H1 (cell line): Measurements from ENCODE around the gene APOA1. TPM values are rescaled to one million over a fixed set of nuclear protein-coding genes. Genes with fewer than 3 reads are reported as not detected.

Source experiments
- CTCF ChIA-PET: fragments of 300-600 bp; sonication (Branson Sonifier 250); formaldehyde crosslinking; loops from one replicate; lab custom pipeline; 2021; ENCODE audit not compliant: partially characterized antibody; lab: Charles Lee
- POLR2A ChIA-PET: fragments of 300-600 bp; sonication (Branson Sonifier 250); formaldehyde crosslinking; loops from one replicate; lab custom pipeline; 2021; ENCODE audit warnings: inconsistent platforms; ENCODE audit not compliant: partially characterized antibody; lab: Charles Lee
- DNase-seq, 2 experiments: peaks; one replicate each; pipeline versions ENCODE4 v3.0.0 to v3.0.0-alpha.2; 2010 to 2022; ENCODE audit warnings: low spot score in 2 of 2, low read depth in 1 of 2, mixed read lengths in 1 of 2
- FAIRE-seq: peaks from 2 replicates; lab custom pipeline; 2011; peaks lifted over from hg19 to GRCh38; lab: Jason Lieb, UNC
- H2AFZ ChIP-seq: 2 replicates; pipeline ENCODE4 v1.8.1; 2012; ENCODE audit warnings: low read length, inconsistent platforms
- H2AK5ac ChIP-seq: 2 replicates; pipeline ENCODE4 v1.6.1; 2013; ENCODE audit warnings: low read depth, low read length
- H2BK120ac ChIP-seq: replicated peaks from 2 replicates; pipeline ENCODE3; 2013; ENCODE audit warnings: low read depth, low read length, inconsistent platforms
- H2BK12ac ChIP-seq: 2 replicates; pipeline ENCODE4 v1.6.1; 2013; ENCODE audit warnings: low read depth, low read length
- H2BK15ac ChIP-seq: 2 replicates; pipeline ENCODE4 v1.6.1; 2013; ENCODE audit warnings: low read length
- H2BK20ac ChIP-seq: 2 replicates; pipeline ENCODE4 v1.6.1; 2013; ENCODE audit warnings: low read length
- H2BK5ac ChIP-seq: 2 replicates; pipeline ENCODE4 v1.6.1; 2013; ENCODE audit warnings: low read depth, low read length
- H3K14ac ChIP-seq: 2 replicates; pipeline ENCODE4 v1.6.1; 2013; ENCODE audit warnings: inconsistent platforms; ENCODE audit not compliant: insufficient read length
- H3K18ac ChIP-seq: 2 replicates; pipeline ENCODE4 v1.6.1; 2013; ENCODE audit warnings: low read length; ENCODE audit errors: extremely low read depth
- H3K23ac ChIP-seq: 2 replicates; pipeline ENCODE4 v1.6.1; 2013; ENCODE audit warnings: inconsistent platforms; ENCODE audit not compliant: insufficient read length
- H3K23me2 ChIP-seq: 2 replicates; pipeline ENCODE4 v1.6.1; 2013; ENCODE audit warnings: low read depth, low read length
- H3K27ac ChIP-seq: 2 replicates; pipeline ENCODE4 v1.6.1; 2011; ENCODE audit warnings: low read depth, low read length, inconsistent platforms
- H3K27me3 ChIP-seq, 4 experiments: replicated peaks in 1 of 4; 1 replicate in 1 of 4; 2 replicates in 3 of 4; pipeline versions ENCODE4 v1.6.1 to v1.8.1; 2011 to 2013; ENCODE audit warnings: low read length in 3 of 4, mild to moderate bottlenecking in 3 of 4, inconsistent platforms in 2 of 4, mixed read lengths in 2 of 4, moderate library complexity in 1 of 4; ENCODE audit not compliant: control insufficient read depth in 3 of 4, insufficient read depth in 3 of 4; ENCODE audit errors: extremely low read depth in 1 of 4
- H3K36me3 ChIP-seq, 4 experiments: 2 replicates each; pipeline versions ENCODE4 v1.6.1 to v1.8.1; 2011 to 2013; ENCODE audit warnings: mild to moderate bottlenecking in 4 of 4, low read length in 3 of 4, moderate library complexity in 2 of 4, control low read depth in 1 of 4, inconsistent platforms in 1 of 4; ENCODE audit not compliant: insufficient read depth in 4 of 4, control insufficient read depth in 2 of 4
- H3K4ac ChIP-seq: replicated peaks from 2 replicates; pipeline ENCODE3; 2013; ENCODE audit warnings: low read length, low read depth, mixed read lengths, inconsistent platforms; ENCODE audit not compliant: insufficient read length
- H3K4me1 ChIP-seq, 4 experiments: replicated peaks in 1 of 4; 1 replicate in 1 of 4; 2 replicates in 3 of 4; pipeline versions ENCODE4 v1.6.1 to v1.8.1; 2011 to 2013; ENCODE audit warnings: low read length in 3 of 4, inconsistent platforms in 2 of 4, mixed read lengths in 1 of 4; ENCODE audit not compliant: insufficient read depth in 4 of 4, control insufficient read depth in 3 of 4
- H3K4me2 ChIP-seq, 2 experiments: 2 replicates each; pipeline versions ENCODE4 v1.6.1 to v1.8.1; 2011 to 2013; ENCODE audit warnings: low read depth in 2 of 2, low read length in 2 of 2, control low read depth in 1 of 2, inconsistent platforms in 1 of 2, mild to moderate bottlenecking in 1 of 2; ENCODE audit not compliant: insufficient read depth in 1 of 2
- H3K4me3 ChIP-seq, 4 experiments: fragments of 200-600, 300-600 bp in 1 of 4; sonication (generic), shearing (Covaris generic), sonication (Bioruptor Twin) in 1 of 4; 2 replicates each; pipeline versions ENCODE4 v1.5.1 to v1.8.1; 2011 to 2016; ENCODE audit warnings: low read length in 4 of 4, low read depth in 3 of 4, control low read depth in 2 of 4, inconsistent platforms in 2 of 4, mild to moderate bottlenecking in 2 of 4, mixed read lengths in 1 of 4, moderate library complexity in 1 of 4; ENCODE audit not compliant: insufficient read depth in 2 of 4; ENCODE audit errors: extremely low read depth in 1 of 4
- H3K56ac ChIP-seq: replicated peaks from 2 replicates; pipeline ENCODE3; 2013; ENCODE audit warnings: low read depth, mild to moderate bottlenecking, mixed read lengths, low read length, inconsistent platforms; ENCODE audit not compliant: insufficient read length
- H3K79me1 ChIP-seq: 2 replicates; pipeline ENCODE4 v1.6.1; 2013; ENCODE audit warnings: low read depth, low read length, control low read depth
- H3K79me2 ChIP-seq, 2 experiments: 2 replicates each; pipeline versions ENCODE4 v1.6.1 to v1.8.1; 2012 to 2013; ENCODE audit warnings: low read length in 2 of 2, mild to moderate bottlenecking in 2 of 2, inconsistent platforms in 1 of 2; ENCODE audit not compliant: insufficient read depth in 2 of 2, control insufficient read depth in 1 of 2
- H3K9ac ChIP-seq, 4 experiments: replicated peaks in 1 of 4; 1 replicate in 1 of 4; 2 replicates in 3 of 4; pipeline versions ENCODE4 v1.6.1 to v1.8.1; 2011 to 2013; ENCODE audit warnings: low read depth in 3 of 4, low read length in 3 of 4, control low read depth in 2 of 4, mild to moderate bottlenecking in 2 of 4, moderate library complexity in 2 of 4, inconsistent platforms in 1 of 4; ENCODE audit errors: extremely low read depth in 1 of 4
- H3K9me3 ChIP-seq, 2 experiments: 2 replicates each; pipeline versions ENCODE4 v1.6.1 to v1.8.1; 2012 to 2013; ENCODE audit warnings: mild to moderate bottlenecking in 2 of 2, moderate library complexity in 2 of 2, control low read depth in 1 of 2, inconsistent platforms in 1 of 2, low read depth in 1 of 2, low read length in 1 of 2, mixed read lengths in 1 of 2; ENCODE audit not compliant: insufficient read depth in 2 of 2
- H4K20me1 ChIP-seq, 2 experiments: replicated peaks in 1 of 2; 2 replicates each; pipeline versions ENCODE3 to v1.8.1; 2011 to 2013; ENCODE audit warnings: inconsistent platforms in 2 of 2, low read length in 2 of 2, mild to moderate bottlenecking in 1 of 2; ENCODE audit not compliant: insufficient read depth in 2 of 2, control insufficient read depth in 1 of 2
- H4K5ac ChIP-seq: 2 replicates; pipeline ENCODE4 v1.6.1; 2013; ENCODE audit warnings: low read length, low read depth, mixed read lengths, inconsistent platforms; ENCODE audit not compliant: insufficient read length
- H4K8ac ChIP-seq: 2 replicates; pipeline ENCODE4 v1.8.0; 2013; ENCODE audit warnings: mild to moderate bottlenecking, moderate library complexity, low read length, inconsistent platforms; ENCODE audit not compliant: insufficient read depth; ENCODE audit errors: extremely low read depth
- H4K91ac ChIP-seq: replicated peaks from 2 replicates; pipeline ENCODE3; 2013; ENCODE audit warnings: low read length, mixed read lengths, inconsistent platforms; ENCODE audit not compliant: insufficient read length
- HDAC2 ChIP-seq, 2 experiments: fragments of 300-600 bp in 1 of 2; sonication (generic) in 1 of 2; IDR thresholded peaks; 2 replicates each; pipeline ENCODE4 v1.6.1; 2011 to 2012; ENCODE audit warnings: low read depth in 2 of 2, low read length in 2 of 2, mild to moderate bottlenecking in 2 of 2, moderate library complexity in 2 of 2, borderline replicate concordance in 1 of 2, inconsistent platforms in 1 of 2
- KDM5A ChIP-seq: fragments of 200-600 bp; IDR thresholded peaks from 2 replicates; pipeline ENCODE4 v1.7.1; 2012; ENCODE audit warnings: mild to moderate bottlenecking, low read length, inconsistent platforms, mixed read lengths
- WGBS, 2 experiments: shearing (Covaris generic) in 1 of 2; methylation state at CpG; one replicate each; pipeline versions ENCODE4 v1.1.6 to v1.1.7; 2013 to 2015; ENCODE audit warnings: low lambda C conversion rate in 2 of 2, mixed read lengths in 2 of 2, inconsistent platforms in 1 of 2, low coverage in 1 of 2, missing lambda C conversion rate in 1 of 2; ENCODE audit not compliant: insufficient replicate concordance in 2 of 2, insufficient coverage in 1 of 2, insufficient read length in 1 of 2; ENCODE audit errors: extremely low coverage in 1 of 2, missing lambda C conversion rate in 1 of 2; 5-methylcytosine and 5-hydroxymethylcytosine counted together
- polyA plus RNA-seq, 7 experiments: library from polyadenylated mRNA; depleted of rRNA in 3 of 7; stranded (reverse) in 5 of 7; unstranded in 2 of 7; fragments of >200 nt in 5 of 7; fragments of 200-250 nt in 2 of 7; gene quantifications; 1 replicate in 5 of 7; 2 replicates in 1 of 7; 4 replicates in 1 of 7; pipeline versions ENCODE4 v1.2.1 to v1.2.3, GENCODE V29; 2011 to 2013; ENCODE audit warnings: missing spikeins in 2 of 7, mixed read lengths in 2 of 7
- total RNA-seq: library from RNA; stranded (reverse); fragmentation: NEBNext Ultra II Directional; extraction: Animal tissue kit (Norgen Biotek cat#: 25700); gene quantifications from 2 replicates; pipeline ENCODE4 v1.2.1, GENCODE V29; 2021

APOA1 gene
- total and polyA plus RNA-seq, 2 of the 8 experiments (the other 6 are each of a cell fraction or from before 2014, with no cell fraction given) = 0.80 TPM; not detected in 1

DNA sequence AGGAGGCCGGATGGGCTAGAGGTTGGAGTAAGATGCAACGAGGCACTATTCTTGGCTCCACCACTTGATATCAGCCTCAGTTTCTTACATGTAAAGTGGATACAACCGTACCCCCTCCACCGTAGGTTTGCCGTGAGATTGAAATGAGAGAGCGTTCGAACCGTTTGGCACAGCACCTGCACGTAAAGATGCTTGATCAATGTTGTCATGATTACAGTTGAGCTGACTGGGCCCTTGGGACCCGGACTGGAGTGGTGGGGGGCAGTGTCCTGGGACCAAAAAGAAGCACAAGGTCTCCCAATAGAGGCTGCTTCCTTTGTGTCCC, 4.0 kb downstream of the APOA1 start:
- peaks cover 3% of the 10 kb centered on the region; the same call in 1 of the 2 replicates for H3K23me2 ChIP-seq
- 82% methylated on average over 10 of the region's 10 CpGs; no CpG with 5 or more reads in 1 of the 2 experiments for WGBS, 2 experiments
- no peak overlapping the region for H2BK5ac ChIP-seq
- no peaks in the 10 kb centered on the region for H3K36me3 ChIP-seq
- no peak overlapping the region for H3K27ac ChIP-seq
- H3K18ac ChIP-seq = no peak overlapping the region
- H3K79me2 ChIP-seq = no peaks in the 10 kb centered on the region
- H3K23ac ChIP-seq = no peak overlapping the region
- no peak overlapping the region for H3K4me3 ChIP-seq
- no peak overlapping the region for H2BK120ac ChIP-seq
- DNase-seq = no peak
- peaks cover 0 to 7% (median 5%) of the 10 kb centered on the region in 4 experiments; a peak in 3 of 7 replicates for H3K27me3 ChIP-seq
- no peak overlapping the region for H3K56ac ChIP-seq
- H3K14ac ChIP-seq = no peak overlapping the region
- H4K5ac ChIP-seq = no peak overlapping the region
- no peak overlapping the region for H3K4me2 ChIP-seq
- no peak overlapping the region for H2BK12ac ChIP-seq
- H3K4ac ChIP-seq = no peak overlapping the region
- no peak overlapping the region for H4K91ac ChIP-seq
- peaks cover 0 to 24% (median 4%) of the 10 kb centered on the region in 4 experiments; a peak in 5 of 7 replicates for H3K4me1 ChIP-seq
- H2BK15ac ChIP-seq = no peak overlapping the region
- FAIRE-seq = no peak
- H2AFZ ChIP-seq = no peak overlapping the region
- H4K20me1 ChIP-seq = no peaks in the 10 kb centered on the region
- POLR2A ChIA-PET = interaction anchor here (1.0 to 2.9 kb wide), 2 partner anchors 40 to 311 kb away, joined by 3 to 16 read pairs; partner anchors contain the start of gene PAFAH1B2
- no peaks in the 10 kb centered on the region for H3K79me1 ChIP-seq
- CTCF ChIA-PET = interaction anchor here (0.6 to 12.2 kb wide), 7 partner anchors 8 to 307 kb away, joined by 3 to 237 read pairs (median 6); partner anchors contain the start of genes APOA4, APOA5 and ZPR1
- H3K9ac ChIP-seq = no peak overlapping the region
- 0 out of 2 replicates have a peak overlapping the region, but pooled peaks have one; percentile 24 for H2AK5ac ChIP-seq
- H3K9me3 ChIP-seq = no peaks in the 10 kb centered on the region; a peak in 1 of 4 replicates
- peak overlapping the region; percentile 7; the same call in 1 of the 2 replicates for H4K8ac ChIP-seq
- H2BK20ac ChIP-seq = no peak overlapping the region
- TF ChIP-seq HDAC2 (IDR thresholded peaks at IDR 0.05; ENCODE audit: borderline replicate concordance in 1 of 2, low read depth in 2 of 2, low read length in 2 of 2) (no peak), KDM5A (no peak)
